IMR-90 (cell line): Measurements from ENCODE around the gene ABHD3. TPM values are rescaled to one million over a fixed set of nuclear protein-coding genes. Genes with fewer than 3 reads are reported as not detected.
A peak's percentile ranks its signal among the peaks of the same experiment; 100 is the strongest.

Experiments used
- ATAC-seq: fragments of 200-7000 bp; cut with Tn5 transposase; 2 replicates; pipeline ENCODE4 v1.9.1; 2020; ENCODE audit warnings: low read depth, mild to moderate bottlenecking, moderate library complexity
- BruUV-seq: library from RNA; stranded (reverse); fragments of 400-500 nt; replicated peaks from 2 replicates; lab custom pipeline; 2021; lab: Mats Ljungman, UMichigan
- CTCF ChIA-PET: fragments of 300-600 bp; formaldehyde crosslinking; extraction: SDS; loops from one replicate; lab custom pipeline; 2021; ENCODE audit warnings: antibody characterized with exemption; lab: Yijun Ruan, JAX
- POLR2A ChIA-PET: fragments of 300-600 bp; sonication (Branson Sonifier 250); formaldehyde crosslinking; loops from one replicate; lab custom pipeline; 2022; ENCODE audit warnings: antibody characterized with exemption; ENCODE audit not compliant: unreplicated experiment; lab: Charles Lee
- DNase-seq: peaks from one replicate; pipeline ENCODE4 v3.0.0; 2013
- H2AFZ ChIP-seq: replicated peaks from 2 replicates; pipeline ENCODE3; 2013; ENCODE audit warnings: low read length, mild to moderate bottlenecking; ENCODE audit not compliant: poor library complexity
- H2AK5ac ChIP-seq: 2 replicates; pipeline ENCODE4 v1.6.1; 2013; ENCODE audit warnings: low read depth, low read length, inconsistent platforms
- H2AK9ac ChIP-seq: replicated peaks from 2 replicates; pipeline ENCODE3; 2013; ENCODE audit warnings: mild to moderate bottlenecking, low read depth, low read length, moderate library complexity; ENCODE audit not compliant: poor library complexity
- H2BK120ac ChIP-seq: 2 replicates; pipeline ENCODE4 v1.6.1; 2013; ENCODE audit warnings: low read depth, low read length, inconsistent platforms
- H2BK15ac ChIP-seq: 3 replicates; pipeline ENCODE4 v1.6.1; 2013; ENCODE audit warnings: low read depth, low read length, inconsistent platforms
- H2BK20ac ChIP-seq: 2 replicates; pipeline ENCODE4 v1.6.1; 2013; ENCODE audit warnings: low read depth, mild to moderate bottlenecking, inconsistent platforms, low read length, moderate library complexity
- H2BK5ac ChIP-seq: 2 replicates; pipeline ENCODE4 v1.6.1; 2013; ENCODE audit warnings: mild to moderate bottlenecking, low read depth, low read length, inconsistent platforms; ENCODE audit not compliant: poor library complexity, severe bottlenecking
- H3K14ac ChIP-seq: replicated peaks from 2 replicates; pipeline ENCODE4 v1.6.1; 2013; ENCODE audit warnings: low read depth, low read length, inconsistent platforms
- H3K18ac ChIP-seq: 2 replicates; pipeline ENCODE4 v1.6.1; 2013; ENCODE audit warnings: low read depth, low read length, control low read depth
- H3K23ac ChIP-seq: 2 replicates; pipeline ENCODE4 v1.6.1; 2013; ENCODE audit warnings: low read depth, low read length, inconsistent platforms
- H3K27ac ChIP-seq: 2 replicates; pipeline ENCODE4 v1.5.1; 2013; ENCODE audit warnings: mild to moderate bottlenecking, control low read depth, low read length; ENCODE audit not compliant: insufficient read depth
- H3K27me3 ChIP-seq: 2 replicates; pipeline ENCODE4 v1.6.1; 2013; ENCODE audit warnings: low read length; ENCODE audit not compliant: control insufficient read depth, insufficient read depth
- H3K36me3 ChIP-seq: 2 replicates; pipeline ENCODE4 v1.6.1; 2013; ENCODE audit warnings: low read length, mixed read lengths; ENCODE audit not compliant: control insufficient read depth, insufficient read depth
- H3K4ac ChIP-seq: 2 replicates; pipeline ENCODE4 v1.6.1; 2013; ENCODE audit warnings: low read depth, low read length, inconsistent platforms
- H3K4me1 ChIP-seq: 2 replicates; pipeline ENCODE4 v1.6.1; 2013; ENCODE audit warnings: low read length, mixed read lengths; ENCODE audit not compliant: control insufficient read depth, insufficient read depth
- H3K4me2 ChIP-seq: 2 replicates; pipeline ENCODE4 v1.6.1; 2013; ENCODE audit warnings: low read depth, mild to moderate bottlenecking, control low read depth, low read length, moderate library complexity
- H3K4me3 ChIP-seq: 2 replicates; pipeline ENCODE4 v1.5.1; 2013; ENCODE audit warnings: low read depth, mild to moderate bottlenecking, control low read depth, low read length, moderate library complexity; ENCODE audit not compliant: insufficient read depth
- H3K56ac ChIP-seq: 2 replicates; pipeline ENCODE4 v1.6.1; 2013; ENCODE audit warnings: low read length, inconsistent platforms; ENCODE audit not compliant: insufficient read depth; ENCODE audit errors: extremely low read depth
- H3K79me1 ChIP-seq, 2 experiments: 2 replicates each; pipeline ENCODE4 v1.6.1; 2013; ENCODE audit warnings: low read length in 2 of 2, inconsistent platforms in 1 of 2, low read depth in 1 of 2
- H3K9ac ChIP-seq: 2 replicates; pipeline ENCODE4 v1.6.1; 2013; ENCODE audit warnings: low read depth, low read length, control low read depth
- H3K9me1 ChIP-seq: 2 replicates; pipeline ENCODE4 v1.6.1; 2013; ENCODE audit warnings: low read length, inconsistent platforms; ENCODE audit not compliant: insufficient read depth
- H3K9me3 ChIP-seq: 2 replicates; pipeline ENCODE4 v1.6.1; 2013; ENCODE audit warnings: low read length; ENCODE audit not compliant: control insufficient read depth, insufficient read depth
- H4K20me1 ChIP-seq: 2 replicates; pipeline ENCODE4 v1.6.1; 2013; ENCODE audit warnings: low read length, inconsistent platforms; ENCODE audit not compliant: insufficient read depth
- H4K5ac ChIP-seq: 2 replicates; pipeline ENCODE4 v1.6.1; 2013; ENCODE audit warnings: mild to moderate bottlenecking, low read depth, low read length, control low read depth
- H4K8ac ChIP-seq, 2 experiments: 2 replicates each; pipeline ENCODE4 v1.6.1; 2013; ENCODE audit warnings: low read depth in 2 of 2, low read length in 2 of 2, control low read depth in 1 of 2, inconsistent platforms in 1 of 2
- H4K91ac ChIP-seq: 2 replicates; pipeline ENCODE4 v1.6.1; 2013; ENCODE audit warnings: low read depth, low read length, inconsistent platforms; ENCODE audit not compliant: insufficient read depth
- BHLHE40 ChIP-seq: fragments of 150-350 bp; IDR thresholded peaks from 2 replicates; pipeline ENCODE4 v1.6.1; 2016; ENCODE audit warnings: mild to moderate bottlenecking, low read depth, low read length
- CEBPB ChIP-seq: IDR thresholded peaks from 2 replicates; pipeline ENCODE4 v1.6.1; 2012; ENCODE audit warnings: low read depth, low read length, improper control_type of control experiment
- CTCF ChIP-seq: conservative IDR thresholded peaks from 2 replicates; pipeline ENCODE4 v1.5.1; 2012; ENCODE audit warnings: mild to moderate bottlenecking, low read depth, low read length, improper control_type of control experiment
- ELK1 ChIP-seq: fragments of 150-350 bp; IDR thresholded peaks from 2 replicates; pipeline ENCODE4 v1.6.1; 2016; ENCODE audit warnings: low read depth, mild to moderate bottlenecking, low read length, moderate library complexity, borderline replicate concordance
- FOS ChIP-seq: fragments of 150-350 bp; IDR thresholded peaks from 2 replicates; pipeline ENCODE4 v1.6.1; 2016; ENCODE audit warnings: low read depth, low read length
- MAFK ChIP-seq: IDR thresholded peaks from 2 replicates; pipeline ENCODE4 v1.6.1; 2012; ENCODE audit warnings: low read depth, low read length, improper control_type of control experiment
- MAZ ChIP-seq: IDR thresholded peaks from 2 replicates; pipeline ENCODE4 v1.6.1; 2012; ENCODE audit warnings: low read depth, mild to moderate bottlenecking, low read length, improper control_type of control experiment, moderate library complexity, borderline replicate concordance
- MXI1 ChIP-seq: IDR thresholded peaks from 2 replicates; pipeline ENCODE4 v1.6.1; 2012; ENCODE audit warnings: low read depth, mild to moderate bottlenecking, low read length, moderate library complexity, borderline replicate concordance
- NFE2L2 ChIP-seq: fragments of 150-350 bp; IDR thresholded peaks from 2 replicates; pipeline ENCODE4 v1.6.1; 2016; ENCODE audit warnings: low read depth, mild to moderate bottlenecking, low read length
- RAD21 ChIP-seq: IDR thresholded peaks from 2 replicates; pipeline ENCODE4 v1.6.1; 2012; ENCODE audit warnings: low read length, improper control_type of control experiment
- RCOR1 ChIP-seq: IDR thresholded peaks from 2 replicates; pipeline ENCODE4 v1.6.1; 2012; ENCODE audit warnings: mild to moderate bottlenecking, low read length, improper control_type of control experiment; ENCODE audit not compliant: insufficient replicate concordance
- SMC3 ChIP-seq: fragments of 150-350 bp; IDR thresholded peaks from 2 replicates; pipeline ENCODE4 v1.6.1; 2016; ENCODE audit warnings: low read depth, mild to moderate bottlenecking, antibody characterized with exemption, low read length, moderate library complexity
- USF2 ChIP-seq: fragments of 150-350 bp; IDR thresholded peaks from 2 replicates; pipeline ENCODE4 v1.6.1; 2017; ENCODE audit warnings: mild to moderate bottlenecking, antibody characterized with exemption, low read length, low read depth
- dilution Hi-C: fragments of 300-500 bp; cut with HindIII; formaldehyde crosslinking; loops from one replicate; pipeline ENCODE4 v1.14.3; 2018; ENCODE audit warnings: low sequenced_read_pairs; ENCODE audit not compliant: unreplicated experiment
- in situ Hi-C: fragments of 300-500 bp; cut with MboI; formaldehyde crosslinking; loops from 3 replicates; pipeline ENCODE4 v1.14.3; 2019; ENCODE audit warnings: low sequenced_read_pairs, inconsistent platforms, mixed read lengths
- intact Hi-C: fragments of 100-400 bp; cut with micrococcal nuclease; formaldehyde crosslinking; loops from 2 replicates; pipeline ENCODE4 v1.10.0; 2022
- polyA plus RNA-seq, 3 experiments: library from polyadenylated mRNA; depleted of rRNA; stranded (reverse); fragments of >200 nt; gene quantifications; 2 replicates each; pipeline ENCODE4 v1.2.3, GENCODE V29; 2012; ENCODE audit warnings: low replicate concordance in 1 of 3
- total RNA-seq: library from RNA; depleted of rRNA; stranded (reverse); fragments of >200 nt; gene quantifications from 2 replicates; pipeline ENCODE4 v1.2.3, GENCODE V29; 2012

The ABHD3 gene
- total and polyA plus RNA-seq, 2 of the 4 experiments (the other 2 are of a cell fraction), result 4.5 to 5.5 TPM

- DNase-seq (no peak), ATAC-seq (no peak)
- dilution Hi-C loops, result no loop called here
- Histone ChIP-seq H4K8ac (peak overlapping the region in 1 of 2 experiments; percentile 63; a peak in 2 of 4 replicates), H2BK20ac (no peak overlapping the region), H4K20me1 (no peaks in the 10 kb centered on the region), H2BK15ac (no peak overlapping the region), H3K14ac (no peak overlapping the region), H2AK5ac (no peak overlapping the region), H3K79me1 (peaks cover 0 to 2% of the 10 kb centered on the region in 2 experiments; a peak in 2 of 4 replicates), H2BK5ac (peak overlapping the region; percentile 17), H3K23ac (no peak overlapping the region), H3K4ac (no peak overlapping the region), H4K91ac (no peak overlapping the region), H3K18ac (no peak overlapping the region), H2BK120ac (no peak overlapping the region), H3K56ac (no peak overlapping the region; the same call in 1 of the 2 replicates), H3K4me1 (0 out of 2 replicates have a peak, but pooled peaks cover 3% of the 10 kb centered on the region), H2AK9ac (no peak overlapping the region), H4K5ac (no peak overlapping the region; the same call in 1 of the 2 replicates), H3K4me3 (no peak overlapping the region), H2AFZ (no peak overlapping the region), H3K9me3 (no peaks in the 10 kb centered on the region), H3K9me1 (no peaks in the 10 kb centered on the region), H3K4me2 (peak overlapping the region; percentile 87; the same call in 1 of the 2 replicates), H3K36me3 (no peaks in the 10 kb centered on the region), H3K9ac (no peak overlapping the region), H3K27ac (no peak overlapping the region), H3K27me3 (no peaks in the 10 kb centered on the region)
- intact Hi-C loops, result no loop called here
- CTCF ChIA-PET, result interaction anchor here (0.6 kb wide), 1 partner anchor 148 kb away, joined by 3 read pairs; no protein-coding TSS in a partner anchor
- POLR2A ChIA-PET, result no interaction called here
- no TSS peak for BruUV-seq
- TF ChIP-seq FOS, result no peak
- no peak for TF ChIP-seq MXI1
- TF ChIP-seq MAZ, result no peak
- no peak for TF ChIP-seq RAD21
- no peak for TF ChIP-seq MAFK
- no peak for TF ChIP-seq SMC3
- no peak for TF ChIP-seq NFE2L2
- no peak for TF ChIP-seq ELK1
- no peak for TF ChIP-seq CEBPB
- no peak for TF ChIP-seq BHLHE40
- TF ChIP-seq CTCF, result no peak
- TF ChIP-seq USF2, result no peak
- TF ChIP-seq RCOR1, result no peak
- in situ Hi-C loops, result no loop called here
These were observed 99.4 kb downstream of the ABHD3 start for GRCh38 chr18:21605213-21605612.
